A673 (cell line): ENCODE results near the gene LGALS3BP. TPM values are rescaled to one million over a fixed set of nuclear protein-coding genes. Genes with fewer than 3 reads are reported as not detected.

Source experiments
- BruUV-seq: library from RNA; stranded (reverse); fragments of 400-500 nt; replicated peaks from 2 replicates; lab custom pipeline; 2021; lab: Mats Ljungman, UMichigan
- CTCF ChIA-PET: fragments of 300-600 bp; sonication (Branson Sonifier 250); formaldehyde crosslinking; loops from one replicate; lab custom pipeline; 2022; ENCODE audit warnings: antibody characterized with exemption; lab: Charles Lee
- POLR2A ChIA-PET: fragments of 300-600 bp; sonication (Branson Sonifier 250); formaldehyde crosslinking; loops from one replicate; lab custom pipeline; 2022; ENCODE audit warnings: antibody characterized with exemption; ENCODE audit not compliant: low non-redundant PET; lab: Charles Lee
- DNase-seq: peaks from one replicate; pipeline ENCODE4 v3.0.0-alpha.2; 2015; ENCODE audit warnings: low spot score
- H3K27ac ChIP-seq: fragments of 200-600 bp; sonication (generic); 2 replicates; pipeline ENCODE4 v1.5.1; 2016; ENCODE audit warnings: mixed run types, low read depth, mild to moderate bottlenecking, mixed read lengths, antibody characterized with exemption, low read length; ENCODE audit not compliant: poor library complexity, severe bottlenecking
- H3K27me3 ChIP-seq: fragments of 200-600 bp; sonication (generic); replicated peaks from 2 replicates; pipeline ENCODE4 v1.6.1; 2017; ENCODE audit warnings: mixed run types, low read depth, mild to moderate bottlenecking, mixed read lengths, antibody characterized with exemption, low read length; ENCODE audit not compliant: insufficient read depth, poor library complexity
- H3K36me3 ChIP-seq: fragments of 200-600 bp; sonication (generic); 2 replicates; pipeline ENCODE4 v1.6.1; 2016; ENCODE audit warnings: mixed run types, mild to moderate bottlenecking, mixed read lengths, antibody characterized with exemption, low read length; ENCODE audit not compliant: insufficient read depth, poor library complexity, severe bottlenecking
- H3K4me1 ChIP-seq: fragments of 200-600 bp; sonication (generic); 2 replicates; pipeline ENCODE4 v1.6.1; 2017; ENCODE audit warnings: mixed run types, mild to moderate bottlenecking, mixed read lengths, antibody characterized with exemption, low read length; ENCODE audit not compliant: insufficient read depth, poor library complexity, severe bottlenecking
- H3K4me3 ChIP-seq: fragments of 200-600 bp; sonication (generic); 2 replicates; pipeline ENCODE4 v1.5.1; 2016; ENCODE audit warnings: low read depth, mixed run types, mild to moderate bottlenecking, mixed read lengths, low read length; ENCODE audit not compliant: poor library complexity, severe bottlenecking
- H3K9me3 ChIP-seq: fragments of 200-600 bp; sonication (generic); 2 replicates; pipeline ENCODE4 v1.6.1; 2016; ENCODE audit warnings: mixed run types, low read depth, mild to moderate bottlenecking, mixed read lengths, antibody characterized with exemption, low read length; ENCODE audit not compliant: poor library complexity, severe bottlenecking
- CTCF ChIP-seq: fragments of 300-800, 200-600 bp; sonication (generic); conservative IDR thresholded peaks from 2 replicates; pipeline ENCODE4 v1.5.1; 2017; ENCODE audit warnings: low read depth, mild to moderate bottlenecking, antibody characterized with exemption, low read length, moderate library complexity, mixed read lengths
- EZH2 ChIP-seq: fragments of 200-600 bp; sonication (generic); IDR thresholded peaks from 2 replicates; pipeline ENCODE4 v1.6.1; 2017; ENCODE audit warnings: borderline replicate concordance, low read depth, mild to moderate bottlenecking, mixed read lengths, antibody characterized with exemption, low read length; ENCODE audit not compliant: poor library complexity, severe bottlenecking
- intact Hi-C: fragments of 100-400 bp; cut with micrococcal nuclease; formaldehyde crosslinking; loops from one replicate; pipeline ENCODE4 v1.10.0; 2022; ENCODE audit not compliant: unreplicated experiment
- total RNA-seq: library from RNA; stranded (reverse); gene quantifications from 2 replicates; pipeline ENCODE4 v1.2.3, GENCODE V29; 2021

The LGALS3BP gene
- total RNA-seq, 1 experiment from 2014 or later: 295 TPM

GRCh38 chr17:78950870-78951269, 28.9 kb downstream of the LGALS3BP start:
- BruUV-seq: no TSS peak
- Histone ChIP-seq H3K4me3 (no peak overlapping the region), H3K9me3 (peaks cover 16% of the 10 kb centered on the region), H3K4me1 (no peaks in the 10 kb centered on the region), H3K27ac (no peak overlapping the region), H3K36me3 (no peaks in the 10 kb centered on the region), H3K27me3 (no peaks in the 10 kb centered on the region)
- TF ChIP-seq EZH2 (no peak), CTCF (no peak)
- ChIA-PET CTCF (no interaction called here), POLR2A (no interaction called here)
- no peak for DNase-seq
- intact Hi-C loops: no loop called here

DNA sequence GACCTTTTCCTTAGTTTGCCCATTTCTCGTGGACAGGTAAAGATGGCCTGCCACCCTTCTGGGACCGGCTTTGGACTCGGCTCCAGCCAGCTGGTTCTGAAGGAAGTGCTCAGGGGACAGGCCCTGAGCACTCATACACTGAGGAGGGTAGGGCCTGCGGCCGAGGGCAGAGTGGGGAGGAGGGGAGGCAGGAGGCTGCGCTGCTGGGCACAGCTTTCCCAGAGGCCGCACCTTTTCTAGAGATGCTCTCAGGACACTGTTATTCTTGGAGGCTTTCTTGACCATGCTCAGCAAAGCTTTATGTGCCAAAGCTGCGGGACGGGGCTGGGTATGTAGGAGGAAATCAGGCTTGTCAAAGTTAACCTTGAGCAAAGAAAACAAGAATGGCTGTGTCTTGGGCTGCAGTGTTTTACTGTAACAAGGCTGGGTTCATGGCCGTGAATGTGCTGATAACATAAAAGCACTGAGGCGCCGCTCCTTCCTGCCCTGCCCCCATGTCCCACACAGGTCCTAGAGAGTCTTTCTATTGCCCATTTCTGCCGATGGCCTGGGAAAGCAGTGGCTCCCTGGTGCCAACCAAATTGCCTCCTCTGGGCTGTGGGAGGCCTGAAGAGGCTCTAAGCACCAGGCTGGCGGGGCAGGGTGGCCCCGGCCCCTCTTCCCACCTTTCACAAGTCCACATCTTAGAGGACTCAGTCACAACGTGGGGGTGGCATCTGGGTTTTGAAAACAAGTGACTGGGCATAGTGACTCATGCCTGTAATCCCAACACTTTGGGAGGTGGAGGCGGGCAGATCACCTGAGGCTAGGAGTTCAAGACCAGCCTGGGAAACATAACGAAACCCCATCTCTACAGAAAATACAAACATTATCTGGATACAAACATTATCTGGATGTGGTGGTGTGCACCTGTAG, 32.2 kb downstream of the LGALS3BP start:
- no peak for TF ChIP-seq EZH2
- no peak for TF ChIP-seq CTCF
- no peak for DNase-seq
- H3K4me3 ChIP-seq: no peak overlapping the region
- no peaks in the 10 kb centered on the region for H3K27me3 ChIP-seq
- POLR2A ChIA-PET: no interaction called here
- intact Hi-C loops: no loop called here
- CTCF ChIA-PET: no interaction called here
- H3K27ac ChIP-seq: no peak overlapping the region
- H3K9me3 ChIP-seq: peaks cover 16% of the 10 kb centered on the region
- no TSS peak for BruUV-seq
- H3K36me3 ChIP-seq: no peaks in the 10 kb centered on the region
- no peaks in the 10 kb centered on the region for H3K4me1 ChIP-seq

GRCh38 chr17:78946631-78947030, 33.1 kb downstream of the LGALS3BP start:
- H3K4me1 ChIP-seq: no peaks in the 10 kb centered on the region
- no peak overlapping the region for H3K4me3 ChIP-seq
- BruUV-seq: no TSS peak
- no peaks in the 10 kb centered on the region for H3K36me3 ChIP-seq
- POLR2A ChIA-PET: no interaction called here
- DNase-seq: no peak
- TF ChIP-seq EZH2 (no peak), CTCF (no peak)
- CTCF ChIA-PET: no interaction called here
- H3K27ac ChIP-seq: no peak overlapping the region
- intact Hi-C loops: no loop called here
- peaks cover 16% of the 10 kb centered on the region for H3K9me3 ChIP-seq
- H3K27me3 ChIP-seq: no peaks in the 10 kb centered on the region
